NAMALWA (cell line): ENCODE measurements around the gene COL20A1.

ENCODE experiments used
- DNase-seq: peaks from one replicate; pipeline ENCODE4 v3.0.0-alpha.2; 2015; ENCODE audit warnings: low spot score

The COL20A1 gene

GRCh38 chr20:63309261-63310071 lies 16.5 kb downstream of the COL20A1 start:
- peak; percentile 19 for DNase-seq

GRCh38 chr20:63310265-63310991 lies 17.4 kb downstream of the COL20A1 start:
- peak; percentile 9 for DNase-seq

GRCh38 chr20:63311186-63311832 lies 18.3 kb downstream of the COL20A1 start:
- DNase-seq: no peak

GRCh38 chr20:63311833-63312243 lies 18.9 kb downstream of the COL20A1 start:
- peak; percentile 14 for DNase-seq

GRCh38 chr20:63312273-63312672 lies 19.3 kb downstream of the COL20A1 start:
- no peak for DNase-seq

- no peak for DNase-seq
Observed at GRCh38 chr20:63312690-63313348, 19.8 kb downstream of the COL20A1 start.

- no peak for DNase-seq
Observed at GRCh38 chr20:63313349-63314014, 20.5 kb downstream of the COL20A1 start.

- no peak for DNase-seq
Observed at GRCh38 chr20:63314015-63314471, 21.1 kb downstream of the COL20A1 start.

GRCh38 chr20:63314566-63315239 lies 21.7 kb downstream of the COL20A1 start:
- no peak for DNase-seq

GRCh38 chr20:63315240-63315689 lies 22.3 kb downstream of the COL20A1 start:
- no peak for DNase-seq

GRCh38 chr20:63315731-63316491 lies 22.9 kb downstream of the COL20A1 start:
- no peak for DNase-seq

GRCh38 chr20:63316502-63316921 lies 23.5 kb downstream of the COL20A1 start:
- DNase-seq: no peak

- no peak for DNase-seq
Observed at GRCh38 chr20:63317061-63317460, 24.1 kb downstream of the COL20A1 start.

GRCh38 chr20:63317601-63318291 lies 24.8 kb downstream of the COL20A1 start:
- DNase-seq: no peak

- no peak for DNase-seq
Observed at GRCh38 chr20:63318391-63319163, 25.6 kb downstream of the COL20A1 start.

GRCh38 chr20:63319164-63320040 lies 26.4 kb downstream of the COL20A1 start:
- DNase-seq: no peak

GRCh38 chr20:63320041-63320511 lies 27.1 kb downstream of the COL20A1 start:
- DNase-seq: no peak
